Measurements from ENCODE around the gene IL7R. TPM values are rescaled to one million over a fixed set of nuclear protein-coding genes. Genes with fewer than 3 reads are reported as not detected.
A peak's percentile ranks its signal among the peaks of the same experiment; 100 is the strongest.

The IL7R gene
- total RNA-seq, 2 experiments from 2014 or later = 163 to 169 TPM

- POLR2A ChIA-PET = interaction anchor here (1.3 to 7.3 kb wide), 11 partner anchors 10 to 78 kb away, joined by 3 to 87 read pairs (median 10); partner anchors contain the start of gene IL7R
- Mint-ChIP-seq H3K27me3 (no peaks in the 10 kb centered on the region), H3K9me3 (peaks cover 4% of the 10 kb centered on the region), H3K27ac (peak overlapping the region; percentile 94), H3K36me3 (peaks cover 9% of the 10 kb centered on the region), H3K4me3 (peak overlapping the region; percentile 40), H3K4me1 (ENCODE audit: low read depth) (peaks cover 87% of the 10 kb centered on the region)
- intact Hi-C loops (cut with micrococcal nuclease) = loop anchor here (5.0 kb wide), 1 partner anchor 150 kb away; no protein-coding TSS in a partner anchor
- peak; percentile 64 for DNase-seq
- CTCF ChIA-PET = interaction anchor here (0.8 to 6.0 kb wide), 11 partner anchors 8 to 171 kb away, joined by 3 to 59 read pairs (median 6); partner anchors contain the start of gene IL7R
These were observed 34.2 kb upstream of the IL7R start for GRCh38 chr5:35822511-35822910.

- Mint-ChIP-seq H3K4me1 (ENCODE audit: low read depth) (peaks cover 97% of the 10 kb centered on the region), H3K4me3 (no peak overlapping the region), H3K27me3 (no peaks in the 10 kb centered on the region), H3K27ac (peak overlapping the region; percentile 94), H3K9me3 (peaks cover 4% of the 10 kb centered on the region), H3K36me3 (peaks cover 9% of the 10 kb centered on the region)
- DNase-seq = peak; percentile 43
- POLR2A ChIA-PET = interaction anchor here (1.3 to 7.3 kb wide), 9 partner anchors 9 to 77 kb away, joined by 3 to 87 read pairs (median 10); partner anchors contain the start of gene IL7R
- intact Hi-C loops (cut with micrococcal nuclease) = loop anchor here (5.0 kb wide), 1 partner anchor 151 kb away; no protein-coding TSS in a partner anchor
- CTCF ChIA-PET = interaction anchor here (0.8 to 6.0 kb wide), 13 partner anchors 10 to 205 kb away, joined by 3 to 59 read pairs (median 5); partner anchors contain the start of gene IL7R
These were observed 33.2 kb upstream of the IL7R start for GRCh38 chr5:35823347-35824098.

- ChIA-PET POLR2A (interaction anchor here (1.3 to 7.3 kb wide), 4 partner anchors 15 to 33 kb away, joined by 4 to 87 read pairs (median 18); partner anchors contain the start of gene IL7R), CTCF (interaction anchor here (1.2 to 1.8 kb wide), 4 partner anchors 9 to 32 kb away, joined by 4 to 6 read pairs (median 5); no protein-coding TSS in a partner anchor)
- H3K27ac Mint-ChIP-seq = peak overlapping the region; percentile 94
- no peak for DNase-seq
- H3K27me3 Mint-ChIP-seq = no peaks in the 10 kb centered on the region
- H3K4me3 Mint-ChIP-seq = peak overlapping the region; percentile 45
- intact Hi-C loops (cut with micrococcal nuclease) = loop anchor here (1.0 kb wide), 1 partner anchor 10 kb away; no protein-coding TSS in a partner anchor
- H3K4me1 Mint-ChIP-seq (ENCODE audit: low read depth) = peaks cover 94% of the 10 kb centered on the region
- H3K9me3 Mint-ChIP-seq = peaks cover 1% of the 10 kb centered on the region
- H3K36me3 Mint-ChIP-seq = peaks cover 3% of the 10 kb centered on the region
These were observed 30.6 kb upstream of the IL7R start for GRCh38 chr5:35826056-35826455.

- peak; percentile 58 for DNase-seq
- peaks cover 96% of the 10 kb centered on the region for H3K4me1 Mint-ChIP-seq (ENCODE audit: low read depth)
- H3K27ac Mint-ChIP-seq = peak overlapping the region; percentile 94
These were observed 30.1 kb upstream of the IL7R start for GRCh38 chr5:35826554-35826953.

GRCh38 chr5:35828082-35828598 is 28.6 kb upstream of the IL7R start:
- H3K27ac Mint-ChIP-seq = peak overlapping the region; percentile 94
- peaks cover 3% of the 10 kb centered on the region for H3K36me3 Mint-ChIP-seq
- H3K4me3 Mint-ChIP-seq = no peak overlapping the region
- no peak for DNase-seq
- H3K9me3 Mint-ChIP-seq = no peaks in the 10 kb centered on the region
- POLR2A ChIA-PET = interaction anchor here (0.7 to 7.8 kb wide), 4 partner anchors 25 to 31 kb away, joined by 3 to 160 read pairs (median 54); partner anchors contain the start of gene IL7R
- CTCF ChIA-PET = interaction anchor here (1.0 to 1.8 kb wide), 3 partner anchors 23 to 34 kb away, joined by 4 to 5 read pairs (median 5); no protein-coding TSS in a partner anchor
- intact Hi-C loops (cut with micrococcal nuclease) = no loop called here
- peaks cover 95% of the 10 kb centered on the region for H3K4me1 Mint-ChIP-seq (ENCODE audit: low read depth)
- no peaks in the 10 kb centered on the region for H3K27me3 Mint-ChIP-seq

More at GRCh38 chr5:35826554-35826953, 30.1 kb upstream of the IL7R start:
- no peaks in the 10 kb centered on the region for H3K9me3 Mint-ChIP-seq
- peak overlapping the region; percentile 45 for H3K4me3 Mint-ChIP-seq
- intact Hi-C loops (cut with micrococcal nuclease) = loop anchor here (1.0 kb wide), 1 partner anchor 10 kb away; no protein-coding TSS in a partner anchor
- ChIA-PET POLR2A (interaction anchor here (0.7 to 7.3 kb wide), 6 partner anchors 16 to 49 kb away, joined by 3 to 87 read pairs (median 8); partner anchors contain the start of gene IL7R), CTCF (interaction anchor here (0.7 to 1.8 kb wide), 6 partner anchors 9 to 101 kb away, joined by 3 to 6 read pairs (median 4); no protein-coding TSS in a partner anchor)
- no peaks in the 10 kb centered on the region for H3K27me3 Mint-ChIP-seq
- peaks cover 3% of the 10 kb centered on the region for H3K36me3 Mint-ChIP-seq

GRCh38 chr5:35830587-35830986 is 26.1 kb upstream of the IL7R start:
- no peaks in the 10 kb centered on the region for H3K27me3 Mint-ChIP-seq
- no peak for DNase-seq
- no peaks in the 10 kb centered on the region for H3K9me3 Mint-ChIP-seq
- H3K4me3 Mint-ChIP-seq = peak overlapping the region; percentile 27
- peaks cover 12% of the 10 kb centered on the region for H3K36me3 Mint-ChIP-seq
- H3K4me1 Mint-ChIP-seq (ENCODE audit: low read depth) = peaks cover 94% of the 10 kb centered on the region
- peak overlapping the region; percentile 96 for H3K27ac Mint-ChIP-seq
- POLR2A ChIA-PET = interaction anchor here (0.9 to 7.8 kb wide), 5 partner anchors 8 to 96 kb away, joined by 3 to 160 read pairs (median 4); partner anchors contain the start of gene IL7R
- CTCF ChIA-PET = interaction anchor here (0.8 to 1.3 kb wide), 7 partner anchors 9 to 180 kb away, joined by 3 to 6 read pairs (median 3); no protein-coding TSS in a partner anchor
- intact Hi-C loops (cut with micrococcal nuclease) = loop anchor here (5.0 kb wide), 1 partner anchor 93 kb away; no protein-coding TSS in a partner anchor

DNA sequence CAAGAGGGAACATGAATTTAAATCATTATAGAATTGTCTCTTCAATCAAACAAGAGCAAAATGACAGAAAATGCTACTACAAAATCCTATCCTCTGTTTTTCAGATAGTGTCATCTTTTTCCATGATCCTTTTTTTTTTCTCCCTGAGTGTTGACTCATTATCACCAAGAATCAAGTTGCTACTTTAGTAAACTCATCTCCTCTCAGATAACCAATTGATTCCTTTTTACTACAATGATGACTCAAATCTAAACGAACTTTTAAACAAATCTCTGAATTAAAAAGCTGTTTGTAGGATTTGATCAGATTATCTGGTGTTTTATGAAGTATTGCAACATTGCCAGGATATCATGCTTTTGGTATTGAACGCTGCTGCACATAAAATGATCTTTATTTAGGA is 23.9 kb upstream of the IL7R start:
- Mint-ChIP-seq H3K36me3 (peaks cover 14% of the 10 kb centered on the region), H3K4me1 (ENCODE audit: low read depth) (peaks cover 92% of the 10 kb centered on the region), H3K9me3 (no peaks in the 10 kb centered on the region), H3K4me3 (peak overlapping the region; percentile 46), H3K27ac (peak overlapping the region; percentile 96), H3K27me3 (no peaks in the 10 kb centered on the region)
- ChIA-PET CTCF (interaction anchor here (0.6 to 2.8 kb wide), 10 partner anchors 10 to 164 kb away, joined by 3 to 12 read pairs (median 6); no protein-coding TSS in a partner anchor), POLR2A (interaction anchor here (1.0 to 7.8 kb wide), 7 partner anchors 11 to 72 kb away, joined by 4 to 160 read pairs (median 6); partner anchors contain the start of gene IL7R)
- DNase-seq = no peak
- intact Hi-C loops (cut with micrococcal nuclease) = loop anchor here (1.0 to 5.0 kb wide), 3 partner anchors 11 to 95 kb away; no protein-coding TSS in a partner anchor

DNA sequence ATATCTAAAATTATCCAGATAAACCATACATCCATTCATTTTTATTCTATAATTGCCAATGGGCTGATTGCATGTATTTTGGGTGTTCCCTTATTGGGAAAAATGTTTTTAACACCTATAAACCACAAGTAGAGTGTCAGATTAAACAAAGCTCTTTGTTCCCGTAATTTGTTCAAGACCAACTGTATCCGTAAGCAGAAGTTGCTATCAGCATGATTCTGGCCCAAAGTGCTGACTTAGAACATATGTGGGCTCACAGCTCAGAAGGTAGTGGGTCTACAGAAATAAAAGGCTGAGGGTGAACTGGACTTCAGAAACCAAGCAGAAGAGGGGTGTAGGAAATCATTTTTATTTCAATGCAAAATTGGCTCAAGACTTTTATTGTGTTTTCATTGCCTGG is 23.5 kb upstream of the IL7R start:
- CTCF ChIA-PET = interaction anchor here (0.6 to 2.8 kb wide), 11 partner anchors 11 to 165 kb away, joined by 3 to 12 read pairs (median 5); no protein-coding TSS in a partner anchor
- no peaks in the 10 kb centered on the region for H3K27me3 Mint-ChIP-seq
- peaks cover 14% of the 10 kb centered on the region for H3K36me3 Mint-ChIP-seq
- H3K9me3 Mint-ChIP-seq = no peaks in the 10 kb centered on the region
- POLR2A ChIA-PET = interaction anchor here (1.0 to 7.8 kb wide), 6 partner anchors 11 to 71 kb away, joined by 5 to 160 read pairs (median 9); partner anchors contain the start of gene IL7R
- H3K4me1 Mint-ChIP-seq (ENCODE audit: low read depth) = peaks cover 92% of the 10 kb centered on the region
- peak overlapping the region; percentile 46 for H3K4me3 Mint-ChIP-seq
- DNase-seq = no peak
- intact Hi-C loops (cut with micrococcal nuclease) = loop anchor here (5.0 kb wide), 1 partner anchor 96 kb away; no protein-coding TSS in a partner anchor
- H3K27ac Mint-ChIP-seq = peak overlapping the region; percentile 96

GRCh38 chr5:35835796-35836742 is 20.6 kb upstream of the IL7R start:
- peak overlapping the region; percentile 96 for H3K27ac Mint-ChIP-seq
- H3K27me3 Mint-ChIP-seq = no peaks in the 10 kb centered on the region
- peak overlapping the region; percentile 65 for H3K4me3 Mint-ChIP-seq
- peak; percentile 45 for DNase-seq
- CTCF ChIA-PET = interaction anchor here (0.7 to 1.6 kb wide), 2 partner anchors 24 to 59 kb away, joined by 3 to 4 read pairs; no protein-coding TSS in a partner anchor
- intact Hi-C loops (cut with micrococcal nuclease) = loop anchor here (1.0 to 5.0 kb wide), 9 partner anchors 10 to 164 kb away; no protein-coding TSS in a partner anchor
- POLR2A ChIA-PET = interaction anchor here (0.6 to 7.8 kb wide), 7 partner anchors 14 to 46 kb away, joined by 3 to 160 read pairs (median 4); partner anchors contain the start of gene IL7R
- peaks cover 19% of the 10 kb centered on the region for H3K36me3 Mint-ChIP-seq
- H3K4me1 Mint-ChIP-seq (ENCODE audit: low read depth) = peaks cover 91% of the 10 kb centered on the region
- no peaks in the 10 kb centered on the region for H3K9me3 Mint-ChIP-seq
